Lower leg skin (tissue), 4 donors: ENCODE results near the gene ACAD9. TPM values are rescaled to one million over a fixed set of nuclear protein-coding genes. Genes with fewer than 3 reads are reported as not detected.

Experiments used
- DNase-seq, 2 donors: peaks; one replicate each; pipeline ENCODE4 v3.0.0-alpha.2; 2019; ENCODE audit warnings: low spot score in 2 of 2
- H3K4me3 ChIP-seq: fragments of 200-600 bp; sonication (generic); 2 replicates; pipeline ENCODE4 v1.5.1; 2017; ENCODE audit warnings: mild to moderate bottlenecking, low read depth; ENCODE audit not compliant: poor library complexity, severe bottlenecking
- CTCF ChIP-seq, 3 donors: fragments of 450-650 bp; IDR thresholded peaks; one replicate each; pipeline ENCODE4 v1.5.1; 2016; ENCODE audit warnings: antibody characterized with exemption in 3 of 3, mild to moderate bottlenecking in 3 of 3, moderate library complexity in 2 of 3
- POLR2A ChIP-seq, 2 donors: fragments of 450-650 bp; IDR thresholded peaks; one replicate each; pipeline ENCODE4 v1.6.1; 2016 to 2017; ENCODE audit warnings: antibody characterized with exemption in 2 of 2, mild to moderate bottlenecking in 1 of 2, moderate library complexity in 1 of 2
- WGBS, 2 donors: methylation state at CpG; one replicate each; pipeline ENCODE4 v1.1.5; 2018; 5-methylcytosine and 5-hydroxymethylcytosine counted together
- intact Hi-C: fragments of 100-400 bp; cut with DNase I; formaldehyde crosslinking; loops from one replicate; pipeline ENCODE4 v1.15.0; 2023; ENCODE audit warnings: low total_unique reads
- total RNA-seq, 4 donors: library from RNA; depleted of rRNA; stranded (reverse); fragments of >200 nt; gene quantifications; one replicate each; pipeline ENCODE4 v1.1.0, GENCODE V29; 2016

The ACAD9 gene
- total RNA-seq, 4 donors from 2014 or later, result 101 to 180 (median 130) TPM

DNA sequence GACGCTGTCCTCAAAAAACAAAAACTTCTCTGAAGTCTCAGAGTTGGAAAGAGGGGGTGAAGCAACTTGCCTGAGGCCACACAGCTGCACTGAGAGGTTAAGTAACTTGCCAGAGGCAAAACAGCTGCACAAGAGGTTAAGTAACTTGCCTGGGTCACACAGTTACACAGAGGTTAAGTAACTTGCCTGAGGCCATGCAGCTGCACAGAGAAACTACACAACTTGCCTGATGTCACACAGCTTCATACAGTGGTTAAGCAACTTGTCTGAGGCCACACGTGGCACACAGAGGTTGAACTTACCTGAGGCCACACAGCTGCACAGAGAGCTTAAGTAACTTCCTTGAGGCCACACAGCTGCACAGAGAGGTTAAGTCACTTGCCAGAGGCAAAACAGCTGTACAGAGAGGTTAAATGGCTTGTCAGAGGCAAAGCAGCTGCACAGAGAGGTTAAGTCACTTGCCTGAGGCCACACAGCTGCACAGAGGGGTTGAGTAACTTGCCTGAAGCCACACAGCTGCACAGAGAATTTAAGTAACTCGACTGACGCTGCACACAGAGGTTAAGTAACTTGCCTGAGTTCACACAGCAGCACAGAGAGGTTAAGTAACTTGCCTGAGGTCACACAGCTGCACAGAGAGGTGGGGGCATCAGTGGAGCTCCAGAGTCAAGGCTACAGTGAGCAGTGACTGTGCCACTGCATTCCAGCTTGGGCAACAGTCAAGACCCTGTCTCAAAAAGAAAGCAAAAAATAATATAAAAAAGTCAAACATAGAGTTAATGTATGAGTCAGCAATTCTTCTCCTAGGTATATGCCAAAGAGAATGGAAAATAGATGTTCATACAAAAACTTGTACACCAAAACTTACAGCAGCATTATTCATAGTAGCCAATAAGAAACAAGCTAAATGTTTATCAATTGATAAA, 12.0 kb upstream of the ACAD9 start:
- no peak overlapping the region for H3K4me3 ChIP-seq
- WGBS, 2 donors, result 71 to 75% methylated on average over 4 of the region's 4 CpGs
- no peak for TF ChIP-seq POLR2A (IDR thresholded peaks at IDR 0.05)
- no peak for TF ChIP-seq CTCF (IDR thresholded peaks at IDR 0.05)
- intact Hi-C loops, result no loop called here
- no peak for DNase-seq

DNA sequence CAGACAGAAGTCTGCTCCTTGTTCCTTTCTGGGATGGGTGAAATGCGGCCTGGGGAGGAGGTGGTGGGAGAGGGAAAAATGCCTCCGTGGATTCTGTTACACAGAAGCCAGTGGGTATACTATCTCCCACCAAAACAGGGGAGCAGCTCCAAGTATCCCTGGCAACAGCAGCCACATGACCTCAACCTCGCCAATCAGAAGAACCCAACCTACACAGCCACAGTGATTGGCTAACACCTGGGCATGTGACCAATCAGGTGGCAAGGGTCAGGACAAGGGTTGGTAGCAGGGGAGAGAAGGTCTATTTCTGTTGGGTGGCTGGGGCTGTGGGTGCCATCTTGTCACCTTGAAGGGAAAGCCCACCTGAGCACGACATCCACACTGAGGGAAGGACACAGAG, 9.1 kb upstream of the ACAD9 start:
- no peak for DNase-seq
- TF ChIP-seq CTCF (IDR thresholded peaks at IDR 0.05) (no peak), POLR2A (IDR thresholded peaks at IDR 0.05) (no peak)
- intact Hi-C loops, result no loop called here
- no peak overlapping the region for H3K4me3 ChIP-seq
- WGBS, 2 donors, result 92 to 95% methylated on average over 4 of the region's 4 CpGs

GRCh38 chr3:128872282-128872681, 7.1 kb upstream of the ACAD9 start:
- no peak for TF ChIP-seq CTCF (IDR thresholded peaks at IDR 0.05)
- TF ChIP-seq POLR2A (IDR thresholded peaks at IDR 0.05), result no peak
- no peak for DNase-seq
- WGBS, 2 donors, result 85 to 88% methylated on average over 4 of the region's 4 CpGs
- intact Hi-C loops, result no loop called here
- H3K4me3 ChIP-seq, result no peak overlapping the region

DNA sequence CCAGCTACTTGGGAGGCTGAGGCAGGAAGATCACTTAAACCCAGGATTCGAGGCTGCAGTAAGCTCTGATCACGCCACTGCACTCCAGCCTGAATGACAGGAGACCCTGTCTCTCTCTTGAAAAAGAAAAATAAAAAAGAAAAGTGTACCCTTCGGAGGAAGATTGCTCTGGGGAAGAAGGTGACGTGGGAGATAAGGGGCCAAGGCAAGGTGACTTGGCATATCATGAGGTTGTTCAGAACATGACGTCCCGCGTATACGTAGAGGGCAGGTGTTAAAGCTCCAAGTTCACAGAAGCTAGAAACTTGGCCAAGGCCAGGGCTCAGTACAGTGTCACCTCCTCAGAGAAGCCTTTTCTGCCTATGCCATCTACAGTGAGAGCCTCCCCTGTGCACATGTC, 6.7 kb upstream of the ACAD9 start:
- no peak for DNase-seq
- 90 to 94% methylated on average over 8 of the region's 8 CpGs for WGBS, 2 donors
- no peak overlapping the region for H3K4me3 ChIP-seq
- intact Hi-C loops, result no loop called here
- no peak for TF ChIP-seq POLR2A (IDR thresholded peaks at IDR 0.05)
- no peak for TF ChIP-seq CTCF (IDR thresholded peaks at IDR 0.05)

- no peak overlapping the region for H3K4me3 ChIP-seq
- no peak for DNase-seq
- intact Hi-C loops, result no loop called here
- TF ChIP-seq CTCF (IDR thresholded peaks at IDR 0.05) (no peak), POLR2A (IDR thresholded peaks at IDR 0.05) (no peak)
- WGBS, 2 donors, result 70 to 73% methylated on average over 8 of the region's 8 CpGs
Measured at GRCh38 chr3:128873244-128874022, 6.0 kb upstream of the ACAD9 start.
